Psoas muscle (tissue), 8 donors: ENCODE data around the gene COL26A1. TPM values are rescaled to one million over a fixed set of nuclear protein-coding genes. Genes with fewer than 3 reads are reported as not detected.
A peak's percentile ranks its signal among the peaks of the same experiment; 100 is the strongest.

Experiments used
- ATAC-seq, 4 donors: fragments of 200-7000 bp; cut with Tn5 transposase; one replicate each; pipeline ENCODE4 v1.9.1; 2020; ENCODE audit warnings: moderate library complexity in 3 of 4, mild to moderate bottlenecking in 2 of 4
- DNase-seq, 2 donors: peaks; one replicate each; pipeline ENCODE4 v3.0.0-alpha.2; 2020
- H3K27ac ChIP-seq: fragments of 200-600 bp; one replicate; pipeline ENCODE4 v1.8.0; 2022
- H3K27me3 ChIP-seq, 3 donors: fragments of 200-600 bp in 1 of 3; one replicate each; pipeline versions ENCODE4 v1.6.1 to v1.8.0; 2013 to 2022; ENCODE audit warnings: low read length in 2 of 3, mild to moderate bottlenecking in 2 of 3, moderate library complexity in 1 of 3; ENCODE audit not compliant: insufficient read depth in 3 of 3
- H3K36me3 ChIP-seq, 2 donors: fragments of 200-600 bp in 1 of 2; one replicate each; pipeline versions ENCODE4 v1.6.1 to v1.8.0; 2013 to 2022; ENCODE audit warnings: low read depth in 1 of 2, mild to moderate bottlenecking in 1 of 2, moderate library complexity in 1 of 2; ENCODE audit not compliant: insufficient read depth in 1 of 2
- H3K4me1 ChIP-seq: fragments of 200-600 bp; one replicate; pipeline ENCODE4 v1.8.0; 2022
- H3K4me3 ChIP-seq: fragments of 200-600 bp; one replicate; pipeline ENCODE4 v1.8.0; 2022; ENCODE audit warnings: mild to moderate bottlenecking
- H3K9me3 ChIP-seq: fragments of 200-600 bp; one replicate; pipeline ENCODE4 v1.8.0; 2022
- CTCF ChIP-seq: fragments of 200-600 bp; IDR thresholded peaks from one replicate; pipeline ENCODE4 v1.8.0; 2022; ENCODE audit warnings: antibody characterized with exemption
- WGBS, 3 donors: extraction: QIAGEN DNeasy Blood & Tissue Kit; methylation state at CpG; one replicate each; pipeline versions ENCODE4 v1.1.6 to v1.1.7; 2013; 5-methylcytosine and 5-hydroxymethylcytosine counted together
- intact Hi-C, 2 donors: fragments of 100-400 bp; cut with DNase I; formaldehyde crosslinking; loops; one replicate each; pipeline versions ENCODE4 v1.11.0 to v1.14.2; 2022
- polyA plus RNA-seq, 3 donors: library from polyadenylated mRNA; stranded (reverse); fragments of 200-250 nt; gene quantifications; one replicate each; pipeline ENCODE4 v1.2.3, GENCODE V29; 2013
- total RNA-seq, 4 donors: library from RNA; stranded (reverse); fragmentation: NEBNext Ultra II Directional in 2 of 4; extraction: Animal tissue kit (Norgen Biotek cat#: 25700) in 2 of 4; gene quantifications; one replicate each; pipeline versions ENCODE4 v1.2.1 to v1.2.4, GENCODE V29; 2021 to 2023
- donor health status: healthy with polysubstance abuse.
- donor health status: DM: no; HTN: no; CAD: no; lungs with moderate emphysema.
- donor health status: Bipolar disorder and iron deficiency.
- donor health status: healthy.
- donor health status: DM: yes; HTN: yes; CAD: no.
- donor health status: DM: no; HTN: no; CAD: no.
- donor health status: DM: no; HTN: no; CAD: no.
- donor health status: DM: yes; HTN: yes; CAD: no.

The COL26A1 gene
- total and polyA plus RNA-seq, 7 donors: 0.03 TPM; not detected in 6

DNA sequence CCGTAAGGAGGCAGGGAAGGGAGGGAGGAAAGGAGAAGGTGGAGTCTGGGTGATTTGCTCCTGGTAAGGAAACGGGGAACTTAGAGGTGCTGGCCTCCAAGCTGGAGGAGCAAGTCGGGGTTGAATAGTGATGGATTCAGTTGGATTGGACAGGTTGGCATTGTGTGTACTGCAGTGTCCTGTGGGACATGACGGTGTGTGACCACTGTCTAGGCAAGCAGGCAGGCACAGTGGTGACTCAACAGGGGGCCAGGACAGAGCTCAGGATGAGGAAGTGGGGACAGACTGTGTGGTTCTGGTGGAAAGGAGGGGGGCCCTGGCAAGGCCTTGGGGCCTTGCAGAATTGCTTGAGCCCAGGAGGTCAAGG, 48.8 kb downstream of the COL26A1 start:
- 32 to 44% (median 39%) methylated on average over 4 of the region's 4 CpGs for WGBS, 3 donors
- ATAC-seq: no peak

DNA sequence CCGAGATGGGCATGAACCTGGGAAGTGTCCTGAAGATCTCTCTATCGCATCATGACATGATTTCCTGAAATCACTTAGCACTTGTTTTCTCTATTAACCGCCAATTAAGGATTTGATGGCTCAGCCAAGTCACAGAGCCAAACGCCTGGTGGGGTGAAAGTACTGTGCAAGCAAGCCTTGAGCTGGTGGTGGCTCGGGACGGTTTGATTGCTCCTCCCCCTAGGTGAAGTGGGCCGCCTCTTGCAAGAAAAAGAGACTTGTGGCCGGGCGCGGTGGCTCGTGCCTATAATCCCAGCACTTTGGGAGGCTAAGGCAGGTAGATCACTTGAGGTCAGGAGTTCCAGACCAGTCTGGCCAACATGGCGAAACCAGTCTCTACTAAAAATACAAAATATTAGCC, 50.3 kb downstream of the COL26A1 start:
- H3K27ac ChIP-seq: no peak overlapping the region
- intact Hi-C loops: no loop called here
- H3K36me3 ChIP-seq: no peaks in the 10 kb centered on the region
- DNase-seq (no peak), ATAC-seq (no peak)
- H3K27me3 ChIP-seq: peaks cover 0 to 11% (median 0%) of the 10 kb centered on the region in 3 donors
- WGBS, 3 donors: 76 to 79% (median 79%) methylated on average over 12 of the region's 12 CpGs
- H3K4me3 ChIP-seq: no peak overlapping the region
- H3K4me1 ChIP-seq: no peaks in the 10 kb centered on the region
- no peak for TF ChIP-seq CTCF
- peaks cover 8% of the 10 kb centered on the region for H3K9me3 ChIP-seq

More for the DNA sequence above, 48.8 kb downstream of the COL26A1 start:
- Histone ChIP-seq H3K27me3 (peaks cover 0 to 11% (median 0%) of the 10 kb centered on the region in 3 donors), H3K4me3 (no peak overlapping the region), H3K4me1 (no peaks in the 10 kb centered on the region), H3K27ac (no peak overlapping the region), H3K9me3 (peaks cover 8% of the 10 kb centered on the region), H3K36me3 (no peaks in the 10 kb centered on the region)
- intact Hi-C loops: no loop called here
- TF ChIP-seq CTCF: no peak
- DNase-seq: peak in 1 of 2 donors; percentile 16

GRCh38 chr7:101418694-101419093, 56.0 kb downstream of the COL26A1 start:
- WGBS, 3 donors: 62 to 67% (median 63%) methylated on average over 5 of the region's 5 CpGs
- no peak overlapping the region for H3K27ac ChIP-seq
- H3K9me3 ChIP-seq: no peaks in the 10 kb centered on the region
- H3K4me1 ChIP-seq: no peaks in the 10 kb centered on the region
- H3K36me3 ChIP-seq: no peaks in the 10 kb centered on the region
- no peak overlapping the region for H3K4me3 ChIP-seq
- intact Hi-C loops: no loop called here
- ATAC-seq (no peak), DNase-seq (no peak)
- no peak for TF ChIP-seq CTCF
- peaks cover 0 to 21% (median 2%) of the 10 kb centered on the region in 3 donors for H3K27me3 ChIP-seq

DNA sequence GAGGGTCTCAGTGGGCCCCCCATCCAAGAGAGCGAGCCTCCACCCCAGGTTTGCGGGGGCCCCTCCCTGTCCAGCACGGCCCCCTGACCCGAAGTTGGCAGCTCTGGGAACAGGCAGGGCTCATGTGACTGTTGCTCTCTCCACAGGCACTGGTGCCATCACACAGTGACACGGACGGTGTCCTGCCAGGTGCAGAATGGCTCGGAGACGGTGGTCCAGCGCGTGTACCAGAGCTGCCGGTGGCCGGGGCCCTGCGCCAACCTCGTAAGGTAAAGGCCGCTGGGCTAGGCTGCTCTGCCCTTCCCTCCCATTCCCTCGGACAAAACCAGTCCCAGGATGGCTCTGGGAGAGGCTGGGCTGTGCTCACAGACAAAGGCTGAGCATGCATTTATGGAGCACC, 57.2 kb downstream of the COL26A1 start:
- H3K4me1 ChIP-seq: no peaks in the 10 kb centered on the region
- H3K27ac ChIP-seq: no peak overlapping the region
- H3K36me3 ChIP-seq: no peaks in the 10 kb centered on the region
- peaks cover 0 to 21% (median 2%) of the 10 kb centered on the region in 3 donors for H3K27me3 ChIP-seq
- TF ChIP-seq CTCF: no peak
- intact Hi-C loops: no loop called here
- ATAC-seq (no peak), DNase-seq (no peak)
- H3K4me3 ChIP-seq: no peak overlapping the region
- no peaks in the 10 kb centered on the region for H3K9me3 ChIP-seq
- 80 to 82% (median 81%) methylated on average over 16 of the region's 16 CpGs for WGBS, 3 donors

DNA sequence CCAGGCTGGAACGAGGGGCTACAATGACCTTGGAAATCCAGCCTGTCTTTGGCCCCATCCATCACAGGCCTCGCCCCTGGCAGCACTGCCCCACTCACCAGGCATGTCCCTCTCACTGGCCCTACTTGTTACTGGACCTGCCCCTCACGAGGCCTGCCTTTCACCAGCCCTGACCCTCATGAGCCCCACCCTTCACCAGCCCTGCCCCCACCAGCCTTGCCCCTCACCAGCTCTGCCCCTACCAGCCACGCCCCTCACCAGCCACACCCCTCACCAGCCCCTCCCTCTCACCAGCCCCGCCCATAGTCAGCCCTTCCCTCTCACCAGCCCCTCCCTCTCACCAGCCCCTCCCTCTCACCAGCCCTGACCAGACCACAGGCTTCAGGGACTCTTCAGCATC, 57.8 kb downstream of the COL26A1 start:
- H3K4me1 ChIP-seq: no peaks in the 10 kb centered on the region
- H3K4me3 ChIP-seq: no peak overlapping the region
- no peak for TF ChIP-seq CTCF
- peaks cover 0 to 21% (median 2%) of the 10 kb centered on the region in 3 donors for H3K27me3 ChIP-seq
- intact Hi-C loops: no loop called here
- ATAC-seq (no peak), DNase-seq (no peak)
- no peak overlapping the region for H3K27ac ChIP-seq
- H3K9me3 ChIP-seq: no peaks in the 10 kb centered on the region
- H3K36me3 ChIP-seq: no peaks in the 10 kb centered on the region
- 54 to 66% (median 58%) methylated on average over 4 to 5 of the region's 5 CpGs for WGBS, 3 donors
